ENCODE measurements around the gene GLRX5.

DNA sequence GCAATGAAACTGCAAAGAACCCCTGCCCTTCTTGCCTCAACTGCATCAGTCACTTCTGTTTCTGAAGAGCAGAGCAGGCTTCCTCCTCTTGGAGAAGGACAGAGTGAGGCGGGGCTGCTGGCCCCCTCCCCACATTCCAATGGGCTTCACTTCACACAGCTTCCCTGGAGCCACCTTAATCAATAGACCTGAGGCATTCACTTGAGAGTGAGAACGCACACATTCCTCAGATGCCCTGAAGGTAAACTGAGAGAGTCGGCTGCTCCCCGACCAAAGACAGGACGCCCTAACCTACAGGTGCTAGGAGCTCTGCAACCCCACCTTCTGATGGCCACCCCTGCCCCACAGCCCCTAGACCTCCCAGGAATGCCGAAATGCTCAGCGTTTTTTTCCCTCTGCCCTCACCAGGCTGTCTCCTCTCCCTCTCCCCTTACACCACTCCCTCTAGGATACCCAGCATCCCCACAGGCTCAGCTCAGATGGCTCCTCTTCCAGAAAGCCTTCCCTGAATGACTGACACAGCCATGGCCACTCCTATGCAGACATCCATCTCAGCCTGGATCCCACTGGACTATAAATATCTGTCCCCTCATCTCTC, 49.5 kb upstream of the GLRX5 start:
- TF ChIP-seq POLR2A (IDR thresholded peaks at IDR 0.05) = no peak
- TF ChIP-seq, protein P1, sequence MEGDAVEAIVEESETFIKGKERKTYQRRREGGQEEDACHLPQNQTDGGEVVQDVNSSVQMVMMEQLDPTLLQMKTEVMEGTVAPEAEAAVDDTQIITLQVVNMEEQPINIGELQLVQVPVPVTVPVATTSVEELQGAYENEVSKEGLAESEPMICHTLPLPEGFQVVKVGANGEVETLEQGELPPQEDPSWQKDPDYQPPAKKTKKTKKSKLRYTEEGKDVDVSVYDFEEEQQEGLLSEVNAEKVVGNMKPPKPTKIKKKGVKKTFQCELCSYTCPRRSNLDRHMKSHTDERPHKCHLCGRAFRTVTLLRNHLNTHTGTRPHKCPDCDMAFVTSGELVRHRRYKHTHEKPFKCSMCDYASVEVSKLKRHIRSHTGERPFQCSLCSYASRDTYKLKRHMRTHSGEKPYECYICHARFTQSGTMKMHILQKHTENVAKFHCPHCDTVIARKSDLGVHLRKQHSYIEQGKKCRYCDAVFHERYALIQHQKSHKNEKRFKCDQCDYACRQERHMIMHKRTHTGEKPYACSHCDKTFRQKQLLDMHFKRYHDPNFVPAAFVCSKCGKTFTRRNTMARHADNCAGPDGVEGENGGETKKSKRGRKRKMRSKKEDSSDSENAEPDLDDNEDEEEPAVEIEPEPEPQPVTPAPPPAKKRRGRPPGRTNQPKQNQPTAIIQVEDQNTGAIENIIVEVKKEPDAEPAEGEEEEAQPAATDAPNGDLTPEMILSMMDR (IDR thresholded peaks at IDR 0.05 in 8 of 11, conservative IDR thresholded peaks at IDR 0.05 in 3 of 11) = no peak

All from spleen (tissue), 7 donors.